Testis (tissue), 2 donors: ENCODE results near the gene SOX8.

Experiments used
- CTCF ChIP-seq, 3 experiments: fragments of 450-650 bp in 2 of 3; fragments of 200-600 bp in 1 of 3; sonication (generic) in 1 of 3; IDR thresholded peaks; one replicate each; pipeline ENCODE4 v1.5.1; 2016 to 2019; ENCODE audit warnings: antibody characterized with exemption in 3 of 3, mild to moderate bottlenecking in 2 of 3, moderate library complexity in 1 of 3
- POLR2A ChIP-seq: fragments of 450-650 bp; IDR thresholded peaks from one replicate; pipeline ENCODE4 v1.6.1; 2017; ENCODE audit warnings: antibody characterized with exemption, mild to moderate bottlenecking, moderate library complexity

GRCh38 chr16:943971-944370 lies 37.6 kb upstream of the SOX8 start:
- no peak for TF ChIP-seq CTCF (IDR thresholded peaks at IDR 0.05)
- no peak for TF ChIP-seq POLR2A
